ENCODE data around the gene JPT2.
"Not testable (repeated sequence)": the region's sequence is repeated elsewhere in the genome, so short reads cannot be mapped to it uniquely, and the experiment has no call there.

Gene JPT2

DNA sequence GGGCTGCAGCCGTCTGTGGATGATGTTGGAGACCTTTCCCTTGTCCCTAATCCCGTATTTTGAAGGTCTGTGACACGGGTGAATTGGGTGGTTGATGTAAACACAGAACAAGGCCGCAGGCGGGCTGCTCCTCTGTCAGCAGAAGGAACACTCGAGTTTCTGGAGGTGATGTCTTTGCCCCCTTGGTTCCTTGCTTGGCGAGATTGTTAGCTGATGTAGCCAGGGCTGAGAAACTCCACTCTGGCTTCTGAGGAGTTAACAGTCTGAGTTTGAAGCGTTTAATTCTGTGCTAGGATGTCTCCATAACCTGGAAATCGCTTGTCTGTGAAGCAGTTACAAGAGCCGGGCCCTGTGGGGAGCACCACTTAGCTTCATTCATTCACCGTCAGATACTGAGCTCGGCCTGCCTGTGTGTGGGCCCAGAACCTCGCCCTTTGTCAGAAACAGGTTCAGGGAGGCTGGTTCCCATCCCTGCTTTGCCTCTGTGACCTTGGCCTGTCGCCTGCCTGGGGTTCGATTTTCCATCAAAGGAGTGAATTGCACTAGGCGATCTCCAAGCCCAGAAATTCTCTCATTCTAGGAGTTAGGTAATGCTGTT, 29.2 kb downstream of the JPT2 start:
- DNase-seq (ENCODE audit: low read depth, low spot score): peak; percentile 63

DNA sequence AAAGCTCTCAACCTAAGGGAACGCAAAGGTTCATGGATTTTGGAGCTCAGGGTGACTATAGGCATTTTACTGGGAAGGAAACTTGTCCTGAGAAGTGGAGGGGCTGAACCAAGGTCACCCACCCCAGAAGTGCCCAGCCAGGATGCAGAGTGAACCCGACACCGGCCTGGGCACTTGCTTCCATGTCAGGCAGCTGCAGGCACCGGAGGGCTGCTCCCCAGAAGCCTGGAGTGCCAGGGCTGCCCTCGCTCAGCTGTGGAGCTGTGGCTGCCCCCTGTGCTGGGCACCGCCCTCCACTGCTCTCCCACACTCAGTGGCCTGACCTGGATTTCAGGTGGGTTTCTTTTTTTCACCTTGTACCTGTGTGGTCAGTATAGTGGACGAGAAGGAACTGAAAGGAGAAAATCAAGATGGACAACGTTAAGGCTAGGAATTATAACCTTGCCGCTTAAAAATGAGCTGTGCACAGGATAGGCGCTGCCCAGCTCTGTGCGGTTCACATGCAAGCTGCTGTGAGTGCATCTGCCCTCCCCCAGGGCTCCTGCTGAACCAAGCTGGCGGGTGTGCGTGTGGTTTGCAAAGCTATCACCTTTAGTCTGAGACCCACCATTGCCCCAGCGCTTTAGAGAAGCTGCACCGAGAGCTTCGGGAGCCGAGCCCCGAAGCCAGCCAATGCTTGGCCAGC, 30.1 kb downstream of the JPT2 start:
- DNase-seq (ENCODE audit: low read depth, low spot score): no peak

DNA sequence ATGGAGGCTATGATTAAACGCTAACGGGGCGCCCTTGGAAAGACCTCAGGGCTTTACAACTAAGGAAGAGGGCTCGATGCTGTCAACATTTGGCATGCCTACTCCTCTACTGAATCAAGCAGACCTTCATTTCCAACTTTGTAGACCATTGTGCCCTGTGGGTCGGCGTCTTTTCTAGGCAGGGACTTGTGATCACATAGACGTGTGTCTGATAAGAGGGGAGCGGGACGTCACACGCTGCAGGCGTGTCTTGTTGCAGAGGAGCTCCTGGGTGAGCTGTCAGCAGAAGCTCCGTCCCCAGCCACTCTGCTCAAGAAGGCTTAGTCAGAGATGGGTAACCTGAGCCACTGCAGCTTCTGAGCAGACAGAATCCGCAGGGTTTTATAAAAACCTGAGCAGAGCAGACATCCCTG, 30.7 kb downstream of the JPT2 start:
- peak; percentile 55 for DNase-seq (ENCODE audit: low read depth, low spot score)

GRCh38 chr16:1709356-1709755, 31.3 kb downstream of the JPT2 start:
- no peak for DNase-seq (ENCODE audit: low read depth, low spot score)

GRCh38 chr16:1710811-1711507, 32.9 kb downstream of the JPT2 start:
- DNase-seq (ENCODE audit: low read depth, low spot score): no peak

GRCh38 chr16:1712791-1713261, 34.7 kb downstream of the JPT2 start:
- peak; percentile 63 for DNase-seq (ENCODE audit: low read depth, low spot score)

- no peak for DNase-seq (ENCODE audit: low read depth, low spot score)
Measured at GRCh38 chr16:1713331-1713730, 35.3 kb downstream of the JPT2 start.

GRCh38 chr16:1713933-1714332, 35.9 kb downstream of the JPT2 start:
- DNase-seq (ENCODE audit: low read depth, low spot score): peak; percentile 48

GRCh38 chr16:1715220-1715619, 37.1 kb downstream of the JPT2 start:
- no peak for DNase-seq (ENCODE audit: low read depth, low spot score)

DNA sequence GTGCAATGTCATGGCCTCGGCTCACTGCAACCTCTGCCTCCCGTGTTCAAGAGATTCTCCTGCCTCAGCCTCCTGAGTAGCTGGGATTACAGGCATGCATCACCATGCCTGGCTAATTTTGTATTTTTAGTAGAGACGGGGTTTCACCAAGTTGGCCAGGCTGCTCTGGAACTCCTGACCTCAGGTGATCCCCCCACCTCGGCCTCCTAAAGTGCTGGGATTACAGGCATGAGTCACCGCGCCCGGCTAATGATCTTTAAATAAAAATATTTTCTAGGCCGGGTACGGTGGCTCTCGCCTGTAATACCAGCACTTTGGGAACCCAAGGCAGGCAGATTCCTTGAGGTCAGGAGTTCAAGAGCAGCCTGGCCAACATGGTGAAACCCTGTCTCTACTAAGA, 40.2 kb downstream of the JPT2 start:
- not testable (repeated sequence) for DNase-seq (ENCODE audit: low read depth, low spot score)

DNA sequence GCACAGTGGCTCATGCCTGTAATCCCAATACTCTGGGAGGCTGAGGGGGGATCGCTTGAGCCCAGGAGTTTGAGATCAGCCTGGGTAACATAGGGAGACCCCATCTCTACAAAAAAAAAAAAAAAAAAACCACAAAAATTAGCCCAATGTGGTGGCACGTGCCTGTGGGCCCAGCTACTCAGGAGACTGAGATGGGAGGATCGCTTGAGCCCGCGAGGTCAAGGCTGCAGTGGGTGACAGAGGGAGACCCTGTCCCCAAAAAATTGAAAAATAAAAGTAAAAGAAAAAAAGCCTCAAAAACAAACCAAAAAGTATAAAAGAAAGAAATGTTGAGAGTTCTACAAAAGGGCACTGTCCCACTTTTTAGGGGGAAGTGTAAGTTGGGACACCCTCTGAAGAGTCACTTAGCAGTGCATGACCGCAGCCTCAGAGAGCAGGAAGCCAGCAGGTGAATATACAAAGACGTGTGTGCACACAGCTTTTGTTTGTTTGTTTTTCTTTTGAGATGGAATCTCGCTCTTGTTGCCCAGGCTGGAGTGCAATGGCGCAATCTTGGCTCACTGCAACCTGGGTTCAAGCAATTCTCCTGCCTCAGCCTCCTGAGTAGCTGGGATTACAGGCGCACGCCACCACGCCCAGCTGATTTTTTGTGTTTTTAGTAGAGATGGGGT, 41.6 kb downstream of the JPT2 start:
- not testable (repeated sequence) for DNase-seq (ENCODE audit: low read depth, low spot score)

DNA sequence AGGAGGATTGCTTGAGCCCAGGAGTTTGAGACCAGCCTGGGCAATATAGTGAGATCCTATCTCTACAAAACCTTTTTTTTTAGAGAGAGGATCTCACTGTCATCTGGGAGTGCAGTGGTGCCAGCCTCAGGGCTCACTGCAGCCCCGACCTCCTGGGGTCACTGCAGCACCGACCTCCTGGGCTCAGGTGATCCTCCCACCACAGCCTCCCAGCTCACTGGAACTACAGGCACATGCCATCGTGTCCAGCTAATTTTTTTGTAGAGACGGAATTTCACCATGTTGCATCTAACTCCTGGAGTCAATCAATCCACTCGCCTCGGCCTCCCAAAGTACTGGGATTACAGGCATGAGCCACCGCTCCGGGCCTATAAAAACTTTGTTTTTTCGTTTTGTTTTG, 43.3 kb downstream of the JPT2 start:
- no peak for DNase-seq (ENCODE audit: low read depth, low spot score)

- peak; percentile 77 for DNase-seq (ENCODE audit: low read depth, low spot score)
Measured at GRCh38 chr16:1723450-1724147, 45.5 kb downstream of the JPT2 start.

GRCh38 chr16:1724491-1724890, 46.4 kb downstream of the JPT2 start:
- DNase-seq (ENCODE audit: low read depth, low spot score): no peak

- no peak for DNase-seq (ENCODE audit: low read depth, low spot score)
Measured at GRCh38 chr16:1726661-1727502, 48.8 kb downstream of the JPT2 start.

DNA sequence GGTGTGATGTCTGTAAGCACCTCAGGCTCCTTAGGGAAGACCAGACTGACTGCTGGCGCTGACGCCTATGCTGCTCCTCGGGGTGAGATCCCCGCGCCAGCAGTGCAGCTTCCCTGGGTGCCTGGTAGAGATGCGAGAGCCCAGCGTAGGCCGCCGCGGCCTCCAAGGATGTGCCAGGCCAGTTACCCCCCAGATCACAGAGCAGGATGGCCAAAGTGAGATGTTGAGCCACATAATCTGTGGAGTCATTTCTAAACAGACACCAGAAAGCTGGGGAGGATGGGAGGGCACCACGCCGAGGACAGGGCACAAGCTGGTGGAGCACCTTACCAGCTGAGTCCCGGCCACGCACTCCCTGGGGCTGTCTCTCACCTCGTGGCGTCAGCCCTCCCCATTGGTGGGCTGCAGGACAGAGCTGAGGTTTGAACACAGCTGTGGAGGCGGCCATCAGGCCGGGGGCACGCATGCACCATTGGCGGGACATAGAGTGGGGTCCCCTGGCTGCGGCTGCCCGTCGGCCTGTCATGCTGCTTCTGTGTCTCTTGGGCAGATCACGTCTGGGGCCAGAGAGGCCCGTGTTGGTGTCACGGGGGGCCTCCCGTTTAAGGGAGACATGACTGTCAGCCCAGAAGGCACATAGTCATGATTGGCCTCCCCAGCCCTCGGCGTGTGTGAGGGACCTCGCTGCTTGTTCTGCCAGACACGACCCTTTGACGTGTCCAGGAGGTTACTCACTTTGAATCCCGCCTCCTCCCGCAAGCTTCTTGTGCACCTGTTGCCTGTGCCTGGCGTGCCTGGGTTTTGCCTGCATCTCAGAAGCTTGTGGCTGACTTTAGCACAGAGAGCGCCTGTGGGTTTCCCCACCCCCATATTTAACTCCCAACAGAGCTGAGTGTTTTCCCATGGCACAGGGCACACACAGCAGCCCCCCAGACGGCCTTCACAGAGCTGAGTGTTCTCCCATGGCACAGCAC, 49.9 kb downstream of the JPT2 start:
- no peak for DNase-seq (ENCODE audit: low read depth, low spot score)

DNA sequence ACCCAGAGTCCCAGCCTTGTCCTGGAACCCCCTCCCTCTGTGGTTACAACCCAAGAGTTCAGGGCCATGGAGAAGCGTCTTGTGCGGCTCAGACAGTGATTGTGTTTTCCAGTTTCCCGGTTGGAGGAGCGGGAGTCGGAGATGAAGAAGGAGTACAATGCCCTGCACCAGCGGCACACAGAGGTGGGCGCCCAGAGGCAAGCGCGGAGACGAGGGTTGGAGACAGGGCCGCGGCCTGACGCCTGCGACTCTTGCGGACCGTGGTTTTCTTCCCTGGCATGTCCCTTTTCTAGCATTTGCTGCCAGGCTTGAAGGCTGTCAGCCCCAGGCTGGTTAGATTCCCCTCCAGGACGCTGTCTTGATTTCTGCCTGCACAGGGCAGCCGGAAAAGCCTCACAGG, 50.9 kb downstream of the JPT2 start:
- DNase-seq (ENCODE audit: low read depth, low spot score): no peak

DNA sequence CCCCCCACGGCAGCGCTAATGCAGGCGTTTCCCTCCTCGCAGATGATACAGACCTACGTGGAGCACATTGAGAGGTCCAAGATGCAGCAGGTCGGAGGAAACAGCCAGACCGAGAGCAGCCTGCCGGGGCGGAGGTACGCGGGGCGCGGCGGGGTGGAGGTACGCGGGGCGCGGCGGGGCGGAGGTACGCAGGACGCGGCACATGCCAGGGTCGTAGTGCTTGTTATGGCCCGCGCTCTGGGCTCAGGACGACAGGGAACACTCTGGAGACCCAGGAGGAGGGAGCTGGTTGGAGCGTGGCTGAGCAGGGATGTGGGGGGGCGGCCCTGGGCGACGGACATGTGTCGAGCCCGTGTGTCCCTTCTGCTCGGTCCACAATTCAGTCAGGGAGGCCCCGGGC, 51.4 kb downstream of the JPT2 start:
- no peak for DNase-seq (ENCODE audit: low read depth, low spot score)

DNA sequence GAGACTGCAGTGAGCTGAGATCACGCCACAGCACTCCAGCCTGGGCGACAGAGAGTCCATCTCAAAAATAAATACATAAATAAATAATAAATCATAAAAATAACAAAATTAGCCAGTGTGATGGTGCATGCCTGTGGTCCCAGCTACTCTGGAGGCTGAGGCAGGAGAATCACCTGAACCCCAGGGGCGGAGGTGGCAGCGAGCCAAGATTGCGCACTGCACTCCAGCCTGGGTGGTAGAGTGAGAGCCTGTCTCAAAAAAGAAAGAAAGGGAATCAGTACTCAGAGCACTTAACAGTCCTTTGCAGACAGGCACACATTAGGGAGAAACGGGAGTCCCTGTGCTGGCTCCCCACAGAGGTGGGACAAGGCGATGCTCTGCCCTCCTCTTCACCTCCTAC, 53.0 kb downstream of the JPT2 start:
- DNase-seq (ENCODE audit: low read depth, low spot score): no peak

DNA sequence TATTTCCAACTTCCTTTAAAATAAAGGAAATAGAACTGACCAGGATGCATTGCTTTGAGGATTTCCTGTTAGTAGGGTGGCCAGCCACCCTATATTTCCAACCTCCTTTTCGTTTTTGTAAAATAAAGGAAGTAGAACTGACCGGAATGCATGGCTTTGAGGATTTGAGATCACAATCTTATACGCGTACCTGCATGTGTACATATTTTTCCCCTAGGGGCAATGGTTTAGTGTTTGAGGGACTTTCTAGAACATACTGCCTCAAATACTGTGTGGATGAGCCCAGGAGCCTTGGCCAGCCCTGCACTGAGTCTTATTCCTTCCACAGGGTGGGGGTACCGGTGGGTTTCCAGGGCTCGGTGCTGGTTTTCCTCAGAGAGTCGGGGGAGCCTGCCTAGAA, 53.5 kb downstream of the JPT2 start:
- DNase-seq (ENCODE audit: low read depth, low spot score): no peak

Data from astrocyte of the hippocampus (primary cell).